ENCODE data around the gene UGT1A7. TPM values are rescaled to one million over a fixed set of nuclear protein-coding genes. Genes with fewer than 3 reads are reported as not detected.

UGT1A7 gene
- total RNA-seq, 4 donors from 2014 or later, result 4.6 TPM; not detected in 3

GRCh38 chr2:233801357-233802131 is 119.8 kb downstream of the UGT1A7 start:
- whole genome bisulfite sequencing, 2 donors (ENCODE audit: low coverage in 1 of 2), result 66 to 70% methylated on average over 2 to 8 of the region's 9 CpGs
- Histone ChIP-seq H3K4me3 (no peak overlapping the region), H3K27ac (no peak overlapping the region), H3K4me1 (no peaks in the 10 kb centered on the region), H3K36me3 (no peaks in the 10 kb centered on the region), H3K9me3 (no peaks in the 10 kb centered on the region), H3K27me3 (peaks cover 13% of the 10 kb centered on the region)
- no peak for ATAC-seq
- TF ChIP-seq POLR2A (IDR thresholded peaks at IDR 0.05) (no peak), CTCF (IDR thresholded peaks at IDR 0.05) (no peak), POLR2AphosphoS5 (IDR thresholded peaks at IDR 0.05) (no peak), EP300 (IDR thresholded peaks at IDR 0.05) (no peak)

DNA sequence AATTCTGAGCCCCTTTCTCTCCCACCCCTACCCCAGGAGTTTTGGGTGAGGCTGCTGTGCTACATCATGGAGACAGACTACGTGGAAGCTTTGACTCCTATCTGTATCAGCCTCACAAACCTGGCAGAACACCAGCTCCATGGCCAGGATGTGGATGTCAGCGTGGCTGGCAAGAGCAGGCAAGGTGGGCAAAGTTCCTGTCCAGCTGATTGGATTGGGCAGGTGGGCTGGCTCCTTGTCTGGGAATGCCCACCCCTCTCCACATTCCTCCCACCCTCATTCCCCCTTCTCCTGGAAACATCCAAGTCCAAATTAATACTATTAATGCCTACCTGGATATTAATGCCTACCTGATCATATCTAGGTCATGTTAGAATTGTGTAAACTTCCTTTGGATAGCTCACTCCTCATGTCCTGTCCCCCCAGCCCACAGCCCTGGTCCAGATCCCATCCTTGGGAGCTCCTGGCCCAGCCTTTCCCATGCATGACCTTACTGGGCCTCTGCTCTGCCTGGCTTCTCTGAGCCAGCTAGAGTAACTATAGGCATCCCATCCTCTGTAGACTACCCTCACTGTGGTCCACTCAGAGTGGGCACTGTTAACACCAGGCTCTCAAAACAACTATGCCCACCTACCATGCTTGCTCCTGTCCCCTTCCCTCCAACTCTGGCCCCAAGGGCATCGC is 120.6 kb downstream of the UGT1A7 start:
- Histone ChIP-seq H3K4me1 (no peaks in the 10 kb centered on the region), H3K9me3 (no peaks in the 10 kb centered on the region), H3K27me3 (peaks cover 13% of the 10 kb centered on the region), H3K36me3 (no peaks in the 10 kb centered on the region), H3K27ac (no peak overlapping the region), H3K4me3 (no peak overlapping the region)
- TF ChIP-seq POLR2A (IDR thresholded peaks at IDR 0.05) (no peak), EP300 (IDR thresholded peaks at IDR 0.05) (no peak), POLR2AphosphoS5 (IDR thresholded peaks at IDR 0.05) (no peak), CTCF (IDR thresholded peaks at IDR 0.05) (no peak)
- ATAC-seq, result no peak
- WGBS, 2 donors (ENCODE audit: low coverage in 1 of 2), result 58 to 86% methylated on average over 1 to 2 of the region's 3 CpGs

GRCh38 chr2:233803292-233803911 is 121.7 kb downstream of the UGT1A7 start:
- H3K27ac ChIP-seq, result no peak overlapping the region
- TF ChIP-seq EP300 (IDR thresholded peaks at IDR 0.05) (no peak), POLR2A (IDR thresholded peaks at IDR 0.05) (no peak), CTCF (IDR thresholded peaks at IDR 0.05) (no peak), POLR2AphosphoS5 (IDR thresholded peaks at IDR 0.05) (no peak)
- no peak overlapping the region for H3K4me3 ChIP-seq
- peaks cover 24% of the 10 kb centered on the region for H3K27me3 ChIP-seq
- no peaks in the 10 kb centered on the region for H3K4me1 ChIP-seq
- no peaks in the 10 kb centered on the region for H3K36me3 ChIP-seq
- H3K9me3 ChIP-seq, result no peaks in the 10 kb centered on the region
- ATAC-seq, result no peak
- WGBS, 2 donors (ENCODE audit: low coverage in 1 of 2), result no CpG with 5 or more reads among the region's 2 CpGs

GRCh38 chr2:233803994-233804393 is 122.3 kb downstream of the UGT1A7 start:
- H3K9me3 ChIP-seq, result no peaks in the 10 kb centered on the region
- no peaks in the 10 kb centered on the region for H3K4me1 ChIP-seq
- no peak overlapping the region for H3K4me3 ChIP-seq
- H3K36me3 ChIP-seq, result no peaks in the 10 kb centered on the region
- H3K27me3 ChIP-seq, result peaks cover 30% of the 10 kb centered on the region
- no peak for ATAC-seq
- TF ChIP-seq EP300 (IDR thresholded peaks at IDR 0.05) (no peak), POLR2AphosphoS5 (IDR thresholded peaks at IDR 0.05) (no peak), POLR2A (IDR thresholded peaks at IDR 0.05) (no peak), CTCF (IDR thresholded peaks at IDR 0.05) (no peak)
- WGBS, 2 donors (ENCODE audit: low coverage in 1 of 2), result 43% methylated on average over 2 of the region's 8 CpGs; no CpG with 5 or more reads in 1 of the 2 donors
- H3K27ac ChIP-seq, result no peak overlapping the region
